NCI-H2196 (cell line): ENCODE measurements around the gene PRKD2.

Experiments used
- DNase-seq: peaks from one replicate; lab custom pipeline; 2025; ENCODE audit not compliant: unreplicated experiment; lab: John Stamatoyannopoulos, UW

The PRKD2 gene

DNA sequence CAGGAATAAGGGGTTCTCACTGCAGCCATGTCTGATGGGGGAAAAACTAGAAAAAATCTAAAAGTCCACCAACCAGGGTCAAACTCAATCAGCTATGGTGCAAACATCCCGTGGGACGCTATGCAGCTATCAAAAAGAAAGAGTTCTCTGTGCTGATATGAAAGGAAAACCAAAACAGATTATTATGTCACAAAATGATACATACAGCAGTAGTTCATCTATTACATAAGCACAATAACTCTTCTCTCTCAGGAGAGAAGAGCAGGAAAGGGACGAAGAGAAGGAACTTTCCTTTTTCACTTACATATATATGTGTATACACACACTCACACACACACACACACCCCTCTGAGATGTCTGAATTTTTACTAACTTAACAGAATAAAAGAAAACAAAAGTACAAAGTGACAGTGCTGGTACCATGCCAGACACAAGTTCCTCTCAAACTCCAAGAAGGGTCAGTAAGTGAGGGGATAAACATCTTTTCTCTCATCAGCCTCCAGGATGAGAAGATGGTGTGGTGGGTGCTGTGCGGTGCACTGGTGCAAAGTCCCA, 26.1 kb upstream of the PRKD2 start:
- DNase-seq, result no peak

DNA sequence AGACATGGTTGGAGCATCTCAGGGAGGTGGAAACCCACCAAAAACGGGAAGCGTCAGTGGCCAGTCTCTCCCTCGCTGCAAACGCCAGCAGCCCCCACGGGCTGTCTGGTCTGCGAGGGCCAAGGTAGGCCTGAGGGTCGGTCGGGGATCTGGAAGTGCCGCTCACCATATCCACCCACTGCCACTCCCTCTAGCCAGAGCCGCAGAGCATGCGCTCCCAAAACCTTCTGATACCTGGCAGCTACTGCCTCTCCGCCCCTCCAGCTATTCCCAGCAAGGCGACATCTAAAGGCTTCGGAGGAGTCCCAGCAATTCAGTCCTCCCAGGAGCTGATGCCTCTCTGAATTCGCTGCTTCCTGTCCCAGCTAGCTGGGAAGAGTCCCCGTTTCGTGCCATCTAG, 24.5 kb upstream of the PRKD2 start:
- DNase-seq, result no peak

DNA sequence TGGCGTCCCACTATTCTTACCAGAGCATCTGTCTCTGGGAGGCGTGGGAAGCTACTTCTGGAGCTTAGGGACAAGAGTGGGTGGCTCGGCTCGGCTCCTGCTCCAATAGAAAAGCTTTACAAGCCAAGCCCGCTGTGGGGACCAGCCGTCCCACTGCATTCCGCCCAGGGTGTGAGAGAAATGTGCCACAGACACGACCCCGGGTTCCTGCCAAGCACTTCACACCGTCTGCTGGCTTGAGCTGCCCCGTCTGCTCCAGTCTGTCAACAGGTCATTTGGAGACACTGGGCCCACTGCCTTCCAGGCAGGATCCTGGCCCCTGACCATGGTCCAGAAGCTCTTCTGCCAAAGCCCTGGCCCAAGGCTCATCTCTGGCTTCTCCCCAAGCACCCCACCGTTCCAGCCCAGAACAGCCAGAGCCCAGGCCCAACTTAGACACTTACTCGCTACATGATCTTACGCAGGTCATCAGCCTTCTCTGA, 22.4 kb upstream of the PRKD2 start:
- no peak for DNase-seq

DNA sequence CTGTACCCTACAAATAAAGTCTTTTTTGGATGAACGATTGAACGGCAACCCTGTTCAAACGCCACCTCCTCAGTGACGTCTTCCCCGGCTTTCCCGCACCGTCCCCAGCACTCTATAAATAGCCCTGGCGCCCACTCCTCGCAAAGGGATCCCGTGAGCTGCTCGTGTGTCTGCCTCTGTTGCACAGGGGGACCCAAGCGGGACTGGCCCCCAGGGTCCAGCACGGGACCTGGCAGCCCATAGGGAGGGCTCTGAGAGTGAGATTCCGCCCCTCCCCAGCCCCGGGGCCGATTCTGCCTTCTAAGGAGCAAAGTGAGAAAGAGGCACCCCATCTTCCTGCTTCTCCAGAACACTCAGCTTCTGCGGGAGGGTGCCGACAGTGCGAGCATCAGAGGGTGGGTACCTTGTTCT, 20.9 kb upstream of the PRKD2 start:
- no peak for DNase-seq

DNA sequence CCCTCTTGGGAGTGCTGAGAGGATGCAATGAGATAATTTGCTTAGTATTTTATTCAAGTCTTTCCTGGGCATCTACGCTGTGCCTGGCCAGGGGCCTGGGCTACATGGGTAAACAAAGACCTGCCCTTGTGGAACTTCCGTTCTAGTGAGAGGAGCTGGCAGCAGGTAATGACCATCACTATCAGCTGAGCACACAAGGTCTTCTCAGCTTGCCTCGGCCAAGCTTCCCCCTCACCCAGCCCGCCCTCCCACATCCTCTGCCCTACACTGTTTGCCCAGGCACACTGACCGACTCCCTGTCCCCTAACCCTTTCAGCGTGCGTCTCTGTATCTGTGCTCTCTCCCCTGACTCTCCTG, 20.4 kb upstream of the PRKD2 start:
- no peak for DNase-seq

DNA sequence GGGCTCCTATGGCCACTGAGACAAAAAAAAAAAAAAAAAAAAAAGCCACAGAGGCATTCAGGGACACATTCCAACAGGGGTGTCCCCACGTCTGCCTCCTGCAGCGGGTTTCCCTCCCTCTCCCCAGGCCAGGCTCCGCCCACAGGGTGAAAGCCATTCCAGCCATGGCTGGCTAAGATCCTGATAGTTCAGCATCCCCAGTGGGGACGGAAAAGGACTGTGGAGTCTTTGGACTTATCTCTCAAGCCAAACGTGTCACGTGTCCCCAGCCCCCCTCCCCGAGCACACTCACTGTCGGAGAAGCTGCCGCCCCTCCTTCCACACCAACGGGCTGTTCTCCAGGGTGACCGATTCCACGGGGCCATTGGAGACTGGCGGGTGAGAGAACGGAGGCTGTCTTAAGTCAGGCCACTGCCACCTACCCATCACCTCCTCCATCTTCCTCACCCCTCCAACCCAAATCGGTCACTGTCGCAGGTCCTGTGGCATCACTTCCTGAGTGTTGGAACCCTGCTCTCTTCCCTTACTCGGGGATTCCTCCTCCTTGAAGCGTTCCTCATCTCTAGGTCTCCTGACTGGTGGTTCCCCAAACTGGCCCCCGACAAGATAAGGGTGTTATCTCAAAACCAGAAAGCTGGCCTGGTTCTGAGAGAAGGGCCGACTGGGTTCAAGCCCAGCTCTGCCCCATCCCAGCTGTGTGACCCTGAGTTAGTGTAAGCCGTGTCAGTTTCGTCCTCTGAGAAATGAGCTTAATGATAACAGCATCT, 19.8 kb upstream of the PRKD2 start:
- DNase-seq, result no peak

DNA sequence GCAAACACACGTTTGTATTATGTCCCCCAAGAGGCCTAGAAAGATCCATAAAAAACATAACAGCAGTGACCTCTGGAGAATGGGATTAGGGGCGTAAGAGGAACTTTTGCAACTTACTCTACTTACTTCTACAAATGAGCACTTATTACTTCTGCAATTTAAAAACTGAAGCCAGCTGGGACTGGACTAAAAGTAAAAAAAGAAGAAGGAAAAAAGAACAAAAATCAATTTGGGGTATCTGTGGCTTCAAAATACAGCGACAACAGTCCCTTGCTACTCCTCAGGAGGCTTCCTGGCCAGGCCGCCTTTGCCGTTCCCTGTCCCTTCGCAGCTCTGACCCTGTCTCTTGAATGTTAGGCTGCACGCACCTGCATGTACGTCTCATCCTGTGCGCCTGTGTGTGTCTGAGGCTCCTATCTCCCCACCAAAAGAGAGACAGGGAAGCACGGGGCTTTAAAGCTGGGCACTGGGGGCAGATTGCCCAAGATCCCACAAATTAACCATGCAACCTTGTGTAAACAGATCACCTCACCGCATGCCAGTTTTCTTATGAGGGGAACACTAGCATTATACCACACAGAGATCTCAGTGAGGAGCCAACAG, 16.9 kb upstream of the PRKD2 start:
- DNase-seq, result no peak

DNA sequence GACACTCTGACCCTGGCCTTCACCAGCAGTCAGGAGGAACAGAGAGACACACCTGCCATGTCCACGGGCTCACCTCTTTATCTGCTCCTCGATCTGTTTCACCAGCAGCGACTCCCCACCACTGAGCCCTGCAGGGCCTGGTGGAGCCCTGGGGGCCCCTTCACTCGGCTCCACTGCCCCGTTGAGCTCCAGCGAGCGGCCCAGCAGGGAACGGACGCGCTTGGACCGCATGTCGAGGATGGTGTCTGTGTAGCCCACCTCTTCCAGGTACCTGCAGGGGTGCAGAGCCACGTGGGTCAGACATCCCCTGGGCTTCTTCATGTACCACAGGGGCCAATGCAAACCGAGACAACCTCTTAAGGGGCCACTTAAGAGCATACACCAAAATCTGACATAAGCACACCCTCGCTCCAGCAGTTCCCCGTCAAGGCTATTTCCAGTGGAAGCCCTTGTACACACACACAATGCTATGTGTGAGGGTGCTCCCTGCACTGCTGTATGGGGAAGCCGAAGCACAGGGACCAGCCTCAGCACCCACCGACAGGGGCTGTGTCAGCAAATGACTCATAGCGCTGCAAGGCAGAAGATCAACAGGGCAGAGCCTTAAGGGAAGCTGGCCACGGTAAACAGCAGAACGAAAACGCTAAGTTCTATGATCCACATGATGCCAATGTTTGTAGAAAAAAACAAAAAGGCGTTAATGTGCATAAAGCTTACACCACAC, 16.2 kb upstream of the PRKD2 start:
- no peak for DNase-seq

DNA sequence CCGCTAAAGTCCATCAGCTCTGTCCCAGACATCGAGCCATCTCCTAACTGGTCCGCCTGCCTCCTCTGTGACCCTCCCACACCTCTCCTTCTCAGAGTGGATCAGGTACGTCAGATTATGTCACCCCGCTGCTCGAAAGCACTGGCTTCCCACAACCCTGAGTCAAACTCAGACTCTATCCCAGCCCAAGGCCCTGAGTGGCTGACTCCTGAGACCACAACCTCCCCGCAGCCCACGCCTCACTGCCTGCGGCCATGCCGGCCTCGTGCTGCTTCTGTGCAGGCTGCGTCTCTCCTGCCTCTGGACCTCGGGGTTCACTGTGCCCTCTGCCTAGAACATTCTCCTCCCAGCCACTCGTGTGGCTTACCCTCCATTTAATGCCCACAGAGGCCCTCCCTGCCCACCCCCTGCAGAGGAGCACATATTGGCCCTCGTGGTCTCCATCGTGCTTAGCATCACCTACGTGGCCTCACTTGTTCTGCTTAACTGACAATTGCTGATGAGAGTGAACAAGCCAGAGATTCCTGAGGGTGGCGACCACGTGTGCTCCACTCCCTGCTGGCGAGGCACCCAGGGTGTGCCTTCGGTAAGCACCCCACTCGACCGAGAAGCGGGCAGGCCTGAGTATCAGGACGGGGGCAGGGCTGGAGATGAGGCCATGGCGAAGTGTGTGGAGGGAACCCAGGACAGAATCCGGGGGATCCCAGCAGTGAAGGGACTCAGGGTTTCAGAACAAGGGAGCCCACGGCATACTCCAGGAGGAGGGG, 15.4 kb upstream of the PRKD2 start:
- no peak for DNase-seq

DNA sequence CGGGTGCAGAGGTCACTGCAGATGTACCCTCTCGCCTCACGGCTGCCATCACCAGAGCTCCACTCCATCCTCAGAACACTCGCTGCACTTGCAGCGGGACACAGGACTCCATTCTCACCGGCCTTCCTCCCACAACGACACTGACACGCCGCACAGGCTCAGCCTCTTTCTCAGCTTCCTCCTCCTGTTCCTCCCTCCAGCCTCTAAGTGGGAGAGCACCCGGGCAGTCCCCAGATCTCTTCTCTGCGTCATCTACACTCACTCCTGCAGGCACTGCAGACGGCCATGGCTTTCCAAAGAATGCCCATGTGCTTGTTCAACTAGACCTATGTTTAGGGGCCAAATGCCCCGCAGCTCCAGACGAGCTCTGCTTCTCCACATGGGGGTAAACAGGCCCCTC, 14.7 kb upstream of the PRKD2 start:
- DNase-seq, result no peak

DNA sequence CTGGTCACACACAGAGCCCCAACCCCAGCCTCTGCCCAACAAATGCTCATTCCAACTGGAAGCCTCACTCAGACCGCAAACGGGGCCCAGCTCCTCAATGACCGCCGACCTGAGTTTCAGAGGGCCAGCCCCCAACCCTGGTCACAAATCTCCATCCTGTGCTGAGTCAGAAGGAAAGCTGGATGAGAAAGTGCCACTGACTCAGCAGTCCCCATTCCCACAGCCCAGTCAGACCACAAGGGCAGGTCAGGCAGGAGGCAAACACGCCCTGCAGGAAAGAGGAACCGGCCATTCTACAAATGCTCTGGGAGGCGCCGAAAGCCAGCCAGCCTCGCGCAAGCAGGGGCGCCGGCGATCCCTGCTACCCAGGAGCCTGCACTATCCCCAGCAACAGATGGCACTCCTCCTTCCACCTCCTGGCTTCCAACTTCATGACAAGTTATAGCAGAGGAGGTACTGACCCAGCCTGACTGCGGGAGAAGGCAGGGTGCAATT, 14.1 kb upstream of the PRKD2 start:
- DNase-seq, result no peak

DNA sequence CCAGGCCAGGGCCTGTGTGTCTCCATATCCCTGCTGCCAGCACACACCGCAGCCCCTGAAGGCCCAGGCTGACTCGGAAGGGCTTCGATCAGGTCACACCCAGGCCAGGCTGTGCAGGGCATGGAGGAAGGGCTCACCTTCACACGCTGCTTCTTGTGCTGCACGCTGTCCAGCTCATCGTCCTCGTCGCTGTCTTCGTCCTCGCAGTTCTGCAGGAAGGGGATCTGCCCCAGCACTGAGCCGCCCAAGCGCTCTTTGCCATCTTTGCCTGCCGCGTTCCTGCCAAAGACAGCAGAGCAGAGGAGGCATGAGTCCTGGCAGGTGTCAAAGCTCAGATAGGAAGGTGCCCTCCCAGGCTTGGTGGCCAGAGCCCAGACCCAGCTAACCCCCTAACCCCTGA, 13.7 kb upstream of the PRKD2 start:
- no peak for DNase-seq

DNA sequence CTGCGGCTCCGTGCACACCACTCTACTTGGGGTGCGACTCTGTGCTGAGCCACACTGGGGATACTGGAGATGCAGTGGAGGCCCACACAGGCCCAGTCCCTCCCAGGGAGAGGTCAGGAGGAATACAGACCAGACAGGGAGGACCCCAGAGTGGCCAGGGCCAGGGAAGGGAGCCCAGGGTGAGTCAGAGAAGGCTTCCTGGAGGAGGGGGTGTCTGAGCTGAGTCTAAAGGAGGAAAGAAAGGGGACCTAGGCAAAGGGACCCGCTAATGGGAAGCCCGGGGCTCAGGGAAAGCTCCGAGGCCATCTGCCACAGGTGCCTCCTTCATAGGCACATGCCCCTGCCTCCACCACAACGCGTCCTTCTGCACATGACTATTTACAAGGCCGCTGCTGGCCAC, 13.3 kb upstream of the PRKD2 start:
- no peak for DNase-seq

DNA sequence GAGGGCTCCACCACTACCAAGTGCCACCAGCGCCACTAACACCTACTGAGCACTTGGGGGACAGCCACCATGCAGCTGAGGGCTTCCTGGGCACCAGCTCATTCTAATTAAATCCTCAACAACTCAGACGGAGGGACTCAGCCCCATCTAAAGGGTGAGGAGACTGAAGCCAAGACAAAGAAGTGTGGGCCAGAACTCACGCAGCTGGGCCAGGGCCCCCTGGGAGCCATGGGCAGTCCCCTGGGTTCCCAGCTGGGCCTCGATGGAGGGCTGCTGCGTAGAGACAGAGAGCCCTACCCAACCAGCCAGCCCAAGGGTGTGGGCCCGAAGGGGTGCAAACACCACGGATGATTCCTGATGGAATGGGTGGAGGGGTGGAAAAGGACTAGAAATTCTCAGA, 12.8 kb upstream of the PRKD2 start:
- no peak for DNase-seq

DNA sequence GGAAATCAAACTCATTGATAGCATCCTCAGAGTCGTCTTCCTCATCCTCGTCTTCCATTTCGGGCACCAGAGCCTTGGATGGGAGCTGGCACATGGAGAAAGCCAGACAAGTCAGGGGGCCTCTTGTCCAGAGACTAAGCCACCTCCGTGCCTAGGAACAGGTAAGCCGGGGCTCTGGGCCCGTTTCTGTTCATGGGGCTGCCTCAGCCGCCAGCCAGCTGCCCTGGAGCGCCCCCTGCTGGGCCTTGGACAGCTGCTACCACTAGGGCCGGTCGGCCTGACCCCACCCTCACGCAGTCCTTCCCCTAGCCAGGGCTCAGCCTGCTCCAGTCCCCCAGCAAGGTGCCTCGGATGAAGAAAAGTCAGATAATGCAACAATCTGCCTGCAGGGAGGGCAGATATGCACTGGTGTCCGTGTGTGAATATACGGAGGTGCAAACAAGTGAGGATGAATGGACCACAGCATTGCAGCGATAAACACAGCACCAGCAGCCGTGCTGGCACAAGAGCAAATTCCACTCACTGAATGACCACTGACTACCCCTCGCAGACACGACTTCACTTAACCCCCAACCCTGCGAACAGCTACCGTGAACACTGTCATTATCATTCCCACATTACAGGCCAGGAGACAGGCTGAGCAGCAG, 11.9 kb upstream of the PRKD2 start:
- DNase-seq, result peak; percentile 73

DNA sequence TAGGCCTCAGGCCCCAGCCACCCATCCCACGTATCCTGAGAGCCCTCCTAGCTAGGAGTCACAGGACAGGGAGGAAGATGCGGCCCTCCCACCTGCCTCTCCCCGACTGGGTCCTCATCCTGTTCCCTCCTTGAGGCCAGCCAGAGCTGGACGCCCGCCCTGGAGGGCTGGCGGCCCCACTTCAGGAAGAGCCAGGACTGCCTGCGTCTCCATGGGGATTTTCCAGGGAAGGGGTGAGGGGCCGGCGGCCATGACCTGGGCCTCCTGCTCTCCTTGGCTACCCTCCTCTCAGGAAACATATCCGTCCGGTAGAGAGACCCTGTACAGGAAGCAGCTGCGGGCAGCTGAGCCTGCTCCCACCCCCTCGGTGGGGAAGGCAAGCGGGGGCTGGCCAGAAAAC, 11.3 kb upstream of the PRKD2 start:
- no peak for DNase-seq

DNA sequence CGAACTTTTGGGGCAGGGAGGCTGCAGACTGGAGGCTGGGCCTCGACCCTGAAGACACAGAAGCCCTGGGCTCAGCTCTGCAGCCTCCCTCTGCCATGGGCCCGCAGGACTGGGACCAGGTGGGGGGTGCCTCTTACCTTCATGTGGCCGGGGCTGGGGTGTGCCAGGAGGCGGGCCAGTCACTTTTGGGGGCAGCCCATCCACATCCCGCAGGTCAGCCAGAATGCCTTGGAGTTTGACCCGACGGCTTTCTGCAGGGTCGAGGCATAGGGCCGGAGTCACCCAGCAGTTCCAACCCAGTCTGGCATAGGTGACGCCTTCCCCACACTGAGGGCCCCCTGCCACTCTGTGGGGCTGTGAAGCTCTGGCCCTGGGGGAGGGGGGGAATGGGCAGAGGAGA, 10.8 kb upstream of the PRKD2 start:
- no peak for DNase-seq

DNA sequence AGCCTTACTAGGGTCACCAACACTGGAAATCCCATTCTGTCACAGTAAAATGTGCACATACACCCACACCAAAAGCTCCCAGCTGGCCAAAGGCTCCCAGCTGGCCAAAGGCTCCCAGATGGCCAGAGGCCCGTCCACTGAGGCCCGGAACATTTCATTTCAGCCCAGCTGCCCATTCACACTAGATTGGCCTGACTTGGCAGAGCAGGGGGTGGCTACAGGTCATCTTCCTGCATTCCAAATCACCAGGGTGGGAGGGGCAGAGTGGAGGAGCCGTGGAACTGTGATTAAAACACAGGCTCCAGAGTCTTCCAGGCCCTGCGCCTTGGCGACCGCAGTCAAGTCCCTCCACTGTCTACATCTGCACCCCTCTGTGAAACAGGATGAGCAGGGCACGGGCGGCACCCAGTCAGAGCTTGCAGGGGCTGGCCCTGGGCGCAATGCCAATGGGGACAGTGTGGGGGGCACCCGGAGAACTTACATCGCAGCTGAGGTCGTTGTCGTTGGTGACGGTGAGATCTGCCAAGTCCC, 10.1 kb upstream of the PRKD2 start:
- DNase-seq, result no peak

DNA sequence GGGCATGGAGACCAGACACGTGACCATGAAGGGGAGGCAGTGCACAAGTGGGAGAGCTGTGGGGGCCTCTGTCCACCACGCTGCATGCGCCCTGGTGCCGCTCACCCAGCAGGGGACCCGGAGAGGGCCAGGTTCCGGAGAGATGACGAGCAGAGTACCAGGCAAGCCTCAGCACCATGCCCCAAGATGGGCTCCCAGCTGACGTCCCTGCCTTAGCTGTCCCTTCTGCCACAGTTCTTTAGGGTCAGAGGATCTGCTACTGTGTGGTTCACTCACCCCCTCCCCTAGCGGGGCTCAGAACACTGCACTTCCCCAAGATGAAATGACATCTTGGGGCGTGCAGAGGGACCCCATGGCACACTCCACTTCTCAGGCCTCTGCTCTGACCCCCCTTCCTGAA, 9.6 kb upstream of the PRKD2 start:
- DNase-seq, result no peak

DNA sequence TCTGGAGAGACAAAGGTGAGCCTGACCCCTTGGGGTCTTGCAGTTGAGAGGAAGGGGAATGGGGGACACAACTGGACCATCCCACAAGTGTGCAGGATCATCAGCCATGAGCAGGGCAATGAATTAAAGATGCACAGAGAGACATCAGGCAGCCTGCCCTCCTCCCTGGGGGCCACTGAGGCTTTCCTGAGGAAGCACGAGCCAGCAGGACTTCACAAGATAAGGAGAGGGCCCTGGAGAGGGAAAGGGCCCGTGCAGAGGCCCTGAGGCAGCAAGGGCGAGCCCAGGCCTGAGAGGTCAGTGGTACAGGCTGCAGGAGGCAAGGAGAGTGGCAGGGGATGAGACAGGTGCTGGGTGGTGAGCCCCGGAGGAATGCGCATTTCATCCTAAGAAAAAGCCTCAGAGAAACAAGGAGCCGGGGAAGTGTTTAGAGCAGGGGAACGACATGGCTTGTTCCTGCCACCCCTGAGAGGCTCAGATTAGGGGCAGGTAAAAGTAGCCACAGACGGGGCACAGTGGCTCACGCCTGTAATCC, 9.0 kb upstream of the PRKD2 start:
- no peak for DNase-seq
